ENCODE measurements around the gene UTRN. TPM values are rescaled to one million over a fixed set of nuclear protein-coding genes. Genes with fewer than 3 reads are reported as not detected.

UTRN gene
- total RNA-seq, 1 donor from 2014 or later = 249 TPM

- peaks cover 40% of the 10 kb centered on the region for H3K36me3 Mint-ChIP-seq (ENCODE audit: insufficient read depth)
- H3K4me1 Mint-ChIP-seq (ENCODE audit: low read depth) = peaks cover 25% of the 10 kb centered on the region
- no peak overlapping the region for H3K4me3 Mint-ChIP-seq (ENCODE audit: low read depth)
- TF ChIP-seq CTCF (IDR thresholded peaks at IDR 0.05; ENCODE audit: unreplicated experiment) = no peak
- H3K9me3 Mint-ChIP-seq (ENCODE audit: low read depth) = peaks cover 7% of the 10 kb centered on the region
- DNase-seq (ENCODE audit: low spot score, unreplicated experiment) = no peak
- H3K27me3 Mint-ChIP-seq = no peaks in the 10 kb centered on the region
- H3K27ac Mint-ChIP-seq = no peak overlapping the region
These were observed 7.2 kb downstream of the UTRN start for GRCh38 chr6:144292372-144292771.

GRCh38 chr6:144294016-144294415 is 8.9 kb downstream of the UTRN start:
- Mint-ChIP-seq H3K9me3 (ENCODE audit: low read depth) (peaks cover 7% of the 10 kb centered on the region), H3K27ac (no peak overlapping the region), H3K4me3 (ENCODE audit: low read depth) (no peak overlapping the region), H3K36me3 (ENCODE audit: insufficient read depth) (peaks cover 37% of the 10 kb centered on the region), H3K4me1 (ENCODE audit: low read depth) (peaks cover 29% of the 10 kb centered on the region), H3K27me3 (no peaks in the 10 kb centered on the region)
- DNase-seq (ENCODE audit: low spot score, unreplicated experiment) = no peak
- TF ChIP-seq CTCF (IDR thresholded peaks at IDR 0.05; ENCODE audit: unreplicated experiment) = no peak

GRCh38 chr6:144295211-144295610 is 10.1 kb downstream of the UTRN start:
- peaks cover 7% of the 10 kb centered on the region for H3K9me3 Mint-ChIP-seq (ENCODE audit: low read depth)
- H3K27me3 Mint-ChIP-seq = no peaks in the 10 kb centered on the region
- DNase-seq (ENCODE audit: low spot score, unreplicated experiment) = no peak
- H3K36me3 Mint-ChIP-seq (ENCODE audit: insufficient read depth) = peaks cover 36% of the 10 kb centered on the region
- no peak overlapping the region for H3K27ac Mint-ChIP-seq
- no peak for TF ChIP-seq CTCF (IDR thresholded peaks at IDR 0.05; ENCODE audit: unreplicated experiment)
- H3K4me3 Mint-ChIP-seq (ENCODE audit: low read depth) = no peak overlapping the region
- H3K4me1 Mint-ChIP-seq (ENCODE audit: low read depth) = peaks cover 32% of the 10 kb centered on the region

GRCh38 chr6:144295981-144296767 is 11.0 kb downstream of the UTRN start:
- Mint-ChIP-seq H3K9me3 (ENCODE audit: low read depth) (peaks cover 7% of the 10 kb centered on the region), H3K27ac (peak overlapping the region; percentile 93), H3K4me1 (ENCODE audit: low read depth) (peaks cover 34% of the 10 kb centered on the region), H3K36me3 (ENCODE audit: insufficient read depth) (peaks cover 34% of the 10 kb centered on the region), H3K4me3 (ENCODE audit: low read depth) (no peak overlapping the region), H3K27me3 (no peaks in the 10 kb centered on the region)
- TF ChIP-seq CTCF (IDR thresholded peaks at IDR 0.05; ENCODE audit: unreplicated experiment) = no peak
- no peak for DNase-seq (ENCODE audit: low spot score, unreplicated experiment)

DNA sequence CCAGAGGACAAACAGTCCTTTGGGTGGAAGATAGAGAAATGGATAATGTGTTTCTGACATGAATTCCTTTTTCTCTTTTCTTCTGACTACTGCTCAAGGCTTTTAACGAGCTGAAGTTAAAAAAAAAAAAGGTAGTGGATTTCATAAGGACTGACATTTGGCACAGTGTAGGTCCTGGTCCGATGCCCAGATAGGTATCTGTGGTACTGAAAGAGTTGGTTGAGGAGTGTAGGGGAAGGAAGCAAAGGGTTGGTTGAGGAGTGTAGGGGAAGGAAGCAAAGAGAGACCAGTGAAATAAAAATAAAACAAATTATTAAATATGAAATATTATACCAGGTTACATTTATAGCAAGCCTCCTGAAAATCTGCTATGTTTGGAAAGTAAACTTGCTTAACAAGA is 11.8 kb downstream of the UTRN start:
- H3K27me3 Mint-ChIP-seq = no peaks in the 10 kb centered on the region
- H3K9me3 Mint-ChIP-seq (ENCODE audit: low read depth) = peaks cover 7% of the 10 kb centered on the region
- peak overlapping the region; percentile 93 for H3K27ac Mint-ChIP-seq
- peaks cover 35% of the 10 kb centered on the region for H3K4me1 Mint-ChIP-seq (ENCODE audit: low read depth)
- H3K4me3 Mint-ChIP-seq (ENCODE audit: low read depth) = no peak overlapping the region
- peaks cover 31% of the 10 kb centered on the region for H3K36me3 Mint-ChIP-seq (ENCODE audit: insufficient read depth)
- DNase-seq (ENCODE audit: low spot score, unreplicated experiment) = no peak
- TF ChIP-seq CTCF (IDR thresholded peaks at IDR 0.05; ENCODE audit: unreplicated experiment) = no peak

Measured in progenitor cell of endocrine pancreas (in vitro differentiated cells).